Measurements from ENCODE around the gene NUP214. TPM values are rescaled to one million over a fixed set of nuclear protein-coding genes. Genes with fewer than 3 reads are reported as not detected.
A peak's percentile ranks its signal among the peaks of the same experiment; 100 is the strongest.

Gene NUP214
- total RNA-seq, 1 donor from 2014 or later, result 24.7 TPM

- Histone ChIP-seq H3K36me3 (no peaks in the 10 kb centered on the region), H3K4me3 (peak overlapping the region; percentile 96), H3K27ac (replicated peaks) (peak overlapping the region; percentile 99), H3K4me1 (peaks cover 92% of the 10 kb centered on the region), H3K9me3 (replicated peaks) (no peaks in the 10 kb centered on the region), H3K27me3 (ENCODE audit: low read depth) (no peaks in the 10 kb centered on the region)
- peak; percentile 74 for DNase-seq
- intact Hi-C loops (cut with micrococcal nuclease), result no loop called here
- TF ChIP-seq CTCF (IDR thresholded peaks at IDR 0.05; ENCODE audit: borderline replicate concordance), result peak; percentile 25
Measured at GRCh38 chr9:131273146-131273855, 147.9 kb downstream of the NUP214 start.

DNA sequence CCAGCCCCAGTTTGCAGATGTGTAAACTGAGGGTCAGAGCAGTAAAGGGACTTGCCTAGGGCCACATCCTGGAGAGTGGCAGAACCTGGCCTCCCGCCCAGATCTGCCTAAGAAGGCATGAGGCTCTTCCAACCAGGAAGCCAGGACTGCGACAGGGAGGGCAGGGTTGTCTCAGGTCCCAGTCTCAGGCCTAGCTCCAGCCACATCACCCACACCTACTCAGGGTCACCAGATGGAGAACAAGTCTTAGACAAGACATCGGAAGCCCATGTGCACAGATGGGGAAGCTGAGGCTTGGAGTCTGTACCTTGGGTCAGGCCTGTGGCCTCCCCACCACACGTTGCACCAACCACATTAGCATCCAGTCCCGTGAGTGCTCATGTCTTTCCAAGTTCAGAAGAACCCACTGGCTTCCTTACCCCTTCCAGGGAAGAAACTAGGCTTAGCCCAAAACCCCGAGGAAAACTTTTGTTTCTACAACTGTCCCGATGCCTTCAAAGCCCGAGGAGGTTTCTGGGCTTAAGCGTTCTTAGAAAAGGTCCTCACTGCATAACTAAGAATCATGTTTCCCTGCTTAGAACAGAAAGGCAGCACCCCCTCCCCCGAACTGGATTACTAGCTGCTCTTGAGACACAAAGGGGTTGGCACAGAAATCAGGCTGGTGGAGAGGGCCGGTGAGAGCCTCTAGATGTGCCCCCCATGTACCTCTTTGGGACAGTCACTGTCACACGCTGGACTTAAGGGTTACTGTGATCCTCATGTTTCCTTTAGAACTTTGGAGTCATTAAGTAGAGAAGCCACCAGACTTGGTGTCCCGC, 148.7 kb downstream of the NUP214 start:
- Histone ChIP-seq H3K27me3 (ENCODE audit: low read depth) (no peaks in the 10 kb centered on the region), H3K9me3 (replicated peaks) (no peaks in the 10 kb centered on the region), H3K4me1 (peaks cover 92% of the 10 kb centered on the region), H3K36me3 (no peaks in the 10 kb centered on the region), H3K4me3 (peak overlapping the region; percentile 96), H3K27ac (replicated peaks) (peak overlapping the region; percentile 99)
- intact Hi-C loops (cut with micrococcal nuclease), result no loop called here
- no peak for DNase-seq
- no peak for TF ChIP-seq CTCF (IDR thresholded peaks at IDR 0.05; ENCODE audit: borderline replicate concordance)

GRCh38 chr9:131274674-131275331, 149.4 kb downstream of the NUP214 start:
- intact Hi-C loops (cut with micrococcal nuclease), result no loop called here

GRCh38 chr9:131275332-131276093, 150.1 kb downstream of the NUP214 start:
- Histone ChIP-seq H3K27me3 (ENCODE audit: low read depth) (no peaks in the 10 kb centered on the region), H3K9me3 (replicated peaks) (no peaks in the 10 kb centered on the region), H3K4me1 (peaks cover 88% of the 10 kb centered on the region), H3K4me3 (peak overlapping the region; percentile 96), H3K27ac (replicated peaks) (peak overlapping the region; percentile 99), H3K36me3 (no peaks in the 10 kb centered on the region)
- intact Hi-C loops (cut with micrococcal nuclease), result loop anchor here (2.0 kb wide), 1 partner anchor 21 kb away; no protein-coding TSS in a partner anchor
- DNase-seq, result peak; percentile 73
- TF ChIP-seq CTCF (IDR thresholded peaks at IDR 0.05; ENCODE audit: borderline replicate concordance), result peak; percentile 34

More at GRCh38 chr9:131274674-131275331, 149.4 kb downstream of the NUP214 start:
- DNase-seq, result peak; percentile 71
- Histone ChIP-seq H3K36me3 (no peaks in the 10 kb centered on the region), H3K4me3 (peak overlapping the region; percentile 96), H3K27ac (replicated peaks) (peak overlapping the region; percentile 99), H3K4me1 (peaks cover 90% of the 10 kb centered on the region), H3K9me3 (replicated peaks) (no peaks in the 10 kb centered on the region), H3K27me3 (ENCODE audit: low read depth) (no peaks in the 10 kb centered on the region)
- TF ChIP-seq CTCF (IDR thresholded peaks at IDR 0.05; ENCODE audit: borderline replicate concordance), result no peak

Data from left ventricle myocardium inferior (tissue), 1 donor.